Upper lobe of left lung (tissue), 6 donors: ENCODE data around the gene RPAP2. TPM values are rescaled to one million over a fixed set of nuclear protein-coding genes. Genes with fewer than 3 reads are reported as not detected.
"Not testable (repeated sequence)": the region's sequence is repeated elsewhere in the genome, so short reads cannot be mapped to it uniquely, and the experiment has no call there.

ENCODE experiments used
- ATAC-seq, 2 donors: fragments of 200-7000 bp; cut with Tn5 transposase; one replicate each; pipeline ENCODE4 v1.9.1; 2022; ENCODE audit warnings: mild to moderate bottlenecking in 2 of 2, moderate library complexity in 2 of 2; ENCODE audit not compliant: low FRiP score in 2 of 2
- DNase-seq, 2 donors: peaks; one replicate each; pipeline ENCODE4 v3.0.0-alpha.2; 2019 to 2020
- H3K27ac ChIP-seq, 4 donors: fragments of 200-600 bp; sonication (generic); one replicate each; pipeline ENCODE4 v1.5.1; 2016 to 2019
- H3K27me3 ChIP-seq, 4 donors: fragments of 200-600 bp; sonication (generic); one replicate each; pipeline ENCODE4 v1.5.1; 2017 to 2019
- H3K36me3 ChIP-seq, 4 donors: fragments of 200-600 bp; sonication (generic); one replicate each; pipeline ENCODE4 v1.5.1; 2016 to 2019
- H3K4me1 ChIP-seq, 4 donors: fragments of 200-600 bp; sonication (generic); one replicate each; pipeline ENCODE4 v1.5.1; 2018 to 2019
- H3K4me3 ChIP-seq, 4 donors: fragments of 200-600 bp; sonication (generic); one replicate each; pipeline ENCODE4 v1.5.1; 2017 to 2019; ENCODE audit warnings: mild to moderate bottlenecking in 2 of 4, moderate library complexity in 1 of 4
- H3K9me3 ChIP-seq, 4 donors: fragments of 200-600 bp; sonication (generic); one replicate each; pipeline ENCODE4 v1.5.1; 2018 to 2019
- EP300 ChIP-seq, 4 donors: sonication (generic); formaldehyde crosslinking; IDR thresholded peaks; one replicate each; pipeline ENCODE4 v1.5.1; 2017; ENCODE audit warnings: antibody characterized with exemption in 4 of 4, control low read depth in 2 of 4
- POLR2A ChIP-seq, 4 donors: fragments of 450-650 bp; IDR thresholded peaks; one replicate each; pipeline ENCODE4 v1.5.1; 2016 to 2017; ENCODE audit warnings: antibody characterized with exemption in 4 of 4, mild to moderate bottlenecking in 2 of 4
- POLR2AphosphoS5 ChIP-seq, 2 donors: sonication (generic); formaldehyde crosslinking; IDR thresholded peaks; one replicate each; pipeline ENCODE4 v1.5.1; 2017; ENCODE audit warnings: antibody characterized with exemption in 2 of 2
- WGBS, 2 donors: methylation state at CpG; one replicate each; pipeline ENCODE4 v1.1.5; 2017 to 2018; 5-methylcytosine and 5-hydroxymethylcytosine counted together
- total RNA-seq, 6 donors: library from RNA; depleted of rRNA in 4 of 6; stranded (reverse); fragments of >200 nt in 4 of 6; gene quantifications; one replicate each; pipeline versions ENCODE4 v1.1.0 to v1.2.1, GENCODE V29; 2016 to 2021
- TF ChIP-seq, protein P1 (sequence below), 6 experiments: fragments of 450-650 bp in 4 of 6; fragments of 200-600 bp in 2 of 6; sonication (generic) in 2 of 6; IDR thresholded peaks; one replicate each; pipeline ENCODE4 v1.5.1; 2016 to 2019; ENCODE audit warnings: antibody characterized with exemption in 6 of 6
- donor health status: DM: no; HTN: no; CAD: no; lungs with moderate emphysema.
- donor health status: DM: no; HTN: yes; CAD: no; lungs with severe emphysema.

Gene RPAP2
- 10 to 100 TPM in 2 of 6 donors, 1 to 10 TPM in 4; 3.6 to 15.8 (median 5.6) TPM for total RNA-seq

DNA sequence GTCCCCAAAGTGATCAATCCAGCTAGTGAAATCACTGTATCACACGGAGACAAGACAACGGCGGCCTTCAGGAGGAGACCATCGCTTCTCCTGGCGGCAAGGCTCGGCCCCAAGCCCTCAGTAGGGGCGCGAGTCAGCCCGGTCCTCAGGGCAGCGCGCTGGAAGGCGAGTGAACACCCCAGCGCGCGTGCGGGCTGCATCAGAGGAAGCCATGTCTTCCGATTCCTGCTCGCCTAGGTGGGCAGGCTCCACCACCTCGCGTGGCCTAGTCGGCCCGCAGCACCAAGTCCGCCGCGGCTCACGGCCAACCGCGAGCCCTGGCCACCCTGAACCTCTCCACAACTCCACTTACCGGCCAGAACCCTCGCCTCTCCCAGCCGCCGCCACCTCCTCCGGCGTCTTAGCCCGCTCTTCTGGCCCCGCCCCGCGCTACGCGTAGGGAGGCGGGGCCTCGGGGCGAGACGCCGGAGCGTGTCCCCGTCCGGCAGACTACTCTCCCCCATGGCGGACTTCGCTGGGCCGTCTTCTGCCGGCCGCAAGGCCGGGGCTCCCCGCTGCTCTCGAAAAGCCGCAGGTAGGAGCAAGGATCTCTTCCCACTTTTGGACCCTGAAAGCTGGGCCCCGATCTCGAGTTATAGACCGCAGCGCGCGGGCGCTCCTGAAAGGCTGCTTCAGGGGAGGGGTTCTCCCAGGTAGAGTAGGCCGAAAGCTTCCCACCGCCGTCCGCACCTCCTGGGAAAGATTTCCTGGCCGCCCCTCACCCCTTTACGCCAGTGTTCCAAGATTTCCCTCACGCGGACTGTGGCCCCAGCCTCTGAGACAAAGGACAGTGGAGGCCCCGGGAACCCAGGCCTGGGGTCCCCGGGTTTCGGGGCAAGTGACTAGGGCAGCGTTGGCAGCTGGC is at the start of gene RPAP2, which contains the start of gene GLMN:
TSS of gene RPAP2 (plus strand) at position 487 of the 904 bp plus-strand sequence. CDS start at position 502, 15 bp downstream.
TSS of gene GLMN (minus strand) at position 415 of the 904 bp plus-strand sequence. CDS start 988 bp downstream, outside the sequence.
- TF ChIP-seq POLR2A (IDR thresholded peaks at IDR 0.05) (peak in 3 of 4 donors; percentile 62 to 88 (median 75)), EP300 (IDR thresholded peaks at IDR 0.05) (no peak), POLR2AphosphoS5 (IDR thresholded peaks at IDR 0.05) (peak; percentile 55 to 85)
- TF ChIP-seq, protein P1, sequence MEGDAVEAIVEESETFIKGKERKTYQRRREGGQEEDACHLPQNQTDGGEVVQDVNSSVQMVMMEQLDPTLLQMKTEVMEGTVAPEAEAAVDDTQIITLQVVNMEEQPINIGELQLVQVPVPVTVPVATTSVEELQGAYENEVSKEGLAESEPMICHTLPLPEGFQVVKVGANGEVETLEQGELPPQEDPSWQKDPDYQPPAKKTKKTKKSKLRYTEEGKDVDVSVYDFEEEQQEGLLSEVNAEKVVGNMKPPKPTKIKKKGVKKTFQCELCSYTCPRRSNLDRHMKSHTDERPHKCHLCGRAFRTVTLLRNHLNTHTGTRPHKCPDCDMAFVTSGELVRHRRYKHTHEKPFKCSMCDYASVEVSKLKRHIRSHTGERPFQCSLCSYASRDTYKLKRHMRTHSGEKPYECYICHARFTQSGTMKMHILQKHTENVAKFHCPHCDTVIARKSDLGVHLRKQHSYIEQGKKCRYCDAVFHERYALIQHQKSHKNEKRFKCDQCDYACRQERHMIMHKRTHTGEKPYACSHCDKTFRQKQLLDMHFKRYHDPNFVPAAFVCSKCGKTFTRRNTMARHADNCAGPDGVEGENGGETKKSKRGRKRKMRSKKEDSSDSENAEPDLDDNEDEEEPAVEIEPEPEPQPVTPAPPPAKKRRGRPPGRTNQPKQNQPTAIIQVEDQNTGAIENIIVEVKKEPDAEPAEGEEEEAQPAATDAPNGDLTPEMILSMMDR (IDR thresholded peaks at IDR 0.05): peak in 3 of 6 experiments; percentile 8 to 30 (median 27)
- 0% methylated on average over 12 to 36 of the region's 76 CpGs for WGBS, 2 donors
- no peaks in the 10 kb centered on the region for H3K27me3 ChIP-seq

DNA sequence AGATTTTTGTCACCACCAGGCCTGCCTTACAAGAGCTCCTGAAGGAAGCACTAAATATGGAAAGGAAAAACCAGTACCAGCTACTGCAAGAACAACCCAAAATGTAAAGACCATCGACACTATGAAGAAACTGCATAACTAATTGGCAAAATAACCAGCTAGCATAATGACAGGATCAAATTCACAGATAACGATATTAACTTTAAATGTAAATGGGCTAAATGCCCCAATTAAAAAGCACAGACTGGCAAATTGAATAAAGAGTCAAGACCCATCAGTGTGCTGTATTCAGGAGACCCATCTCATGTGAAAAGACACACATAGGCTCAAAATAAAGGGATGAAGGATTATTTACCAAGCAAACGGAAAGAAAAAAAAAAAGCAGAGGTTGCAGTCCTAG is 44.1 kb upstream of the RPAP2 start:
- H3K36me3 ChIP-seq: peaks cover 8 to 33% (median 9%) of the 10 kb centered on the region in 4 donors
- WGBS, 2 donors: 67 to 79% methylated on average over 3 of the region's 3 CpGs
- not testable (repeated sequence) for H3K9me3 ChIP-seq, DNase-seq, H3K27me3 ChIP-seq, ATAC-seq, H3K4me1 ChIP-seq, H3K27ac ChIP-seq, H3K4me3 ChIP-seq

More for the DNA sequence above, at the start of gene RPAP2, which contains the start of gene GLMN:
- Histone ChIP-seq H3K36me3 (peaks cover 0 to 13% (median 0%) of the 10 kb centered on the region in 4 donors), H3K4me1 (peaks cover 11 to 18% (median 15%) of the 10 kb centered on the region in 4 donors), H3K9me3 (no peaks in the 10 kb centered on the region), H3K27ac (peak within 1 kb of the TSS; percentile 86 to 98 (median 92)), H3K4me3 (peak within 1 kb of the TSS; percentile 27 to 80 (median 77))
- DNase-seq (peak; percentile 81 to 95), ATAC-seq (peak; percentile 99 to 100)

DNA sequence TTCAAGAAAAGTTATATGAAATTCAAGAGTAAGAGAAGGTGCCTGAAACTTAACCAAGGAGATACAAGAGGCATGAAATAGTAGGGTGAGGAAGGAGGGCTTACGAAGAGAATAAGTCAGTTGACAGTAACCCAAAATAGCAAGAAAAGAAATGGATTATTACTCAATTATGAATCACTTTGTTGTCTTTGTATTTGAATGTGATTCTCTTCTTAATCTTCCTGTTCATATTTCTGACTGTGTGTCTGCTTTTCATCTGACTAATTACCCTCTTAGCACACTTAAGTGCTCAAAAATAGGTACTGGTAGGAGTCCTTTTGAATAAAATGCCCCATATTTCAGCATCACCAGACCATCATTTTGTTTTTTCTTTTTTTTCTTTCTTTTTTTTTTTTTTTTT is 39.5 kb upstream of the RPAP2 start:
- no peaks in the 10 kb centered on the region for H3K27me3 ChIP-seq
- no peaks in the 10 kb centered on the region for H3K9me3 ChIP-seq
- no peak overlapping the region for H3K27ac ChIP-seq
- no peak overlapping the region for H3K4me3 ChIP-seq
- DNase-seq: no peak
- no peak for ATAC-seq
- WGBS, 2 donors: 92 to 96% methylated on average over 1 of the region's 1 CpG
- peaks cover 0 to 39% (median 9%) of the 10 kb centered on the region in 4 donors for H3K36me3 ChIP-seq
- no peak for TF ChIP-seq POLR2A (IDR thresholded peaks at IDR 0.05)
- TF ChIP-seq, protein P1 (IDR thresholded peaks at IDR 0.05): no peak
- no peak for TF ChIP-seq EP300 (IDR thresholded peaks at IDR 0.05)
- TF ChIP-seq POLR2AphosphoS5 (IDR thresholded peaks at IDR 0.05): no peak
- H3K4me1 ChIP-seq: no peaks in the 10 kb centered on the region

DNA sequence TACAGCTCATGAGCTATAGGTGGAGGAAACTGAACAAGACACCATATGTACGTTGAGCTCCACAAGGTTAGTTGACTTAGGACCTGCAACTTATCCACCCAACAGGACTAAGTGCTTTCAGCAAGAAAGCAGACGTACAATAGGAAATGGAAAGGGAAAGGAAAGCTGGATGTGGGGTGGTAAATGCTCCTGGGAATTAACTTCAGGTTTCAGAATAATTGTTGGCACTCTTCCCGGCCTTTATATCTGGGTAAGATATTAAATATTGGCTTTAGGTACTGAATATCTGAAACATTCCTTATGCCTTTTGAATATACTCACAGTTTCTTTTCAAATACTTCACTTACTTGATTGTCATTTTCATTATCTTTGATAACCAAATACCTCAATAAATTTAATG is 36.3 kb upstream of the RPAP2 start:
- ATAC-seq: no peak
- Histone ChIP-seq H3K4me3 (no peak overlapping the region), H3K27me3 (no peaks in the 10 kb centered on the region), H3K9me3 (no peaks in the 10 kb centered on the region), H3K4me1 (no peaks in the 10 kb centered on the region), H3K36me3 (peaks cover 0 to 50% (median 9%) of the 10 kb centered on the region in 4 donors), H3K27ac (no peak overlapping the region)
- TF ChIP-seq POLR2AphosphoS5 (IDR thresholded peaks at IDR 0.05) (no peak), POLR2A (IDR thresholded peaks at IDR 0.05) (no peak), EP300 (IDR thresholded peaks at IDR 0.05) (no peak)
- TF ChIP-seq, protein P1 (IDR thresholded peaks at IDR 0.05): no peak
- WGBS, 2 donors: 91 to 93% methylated on average over 3 of the region's 3 CpGs
- no peak for DNase-seq

DNA sequence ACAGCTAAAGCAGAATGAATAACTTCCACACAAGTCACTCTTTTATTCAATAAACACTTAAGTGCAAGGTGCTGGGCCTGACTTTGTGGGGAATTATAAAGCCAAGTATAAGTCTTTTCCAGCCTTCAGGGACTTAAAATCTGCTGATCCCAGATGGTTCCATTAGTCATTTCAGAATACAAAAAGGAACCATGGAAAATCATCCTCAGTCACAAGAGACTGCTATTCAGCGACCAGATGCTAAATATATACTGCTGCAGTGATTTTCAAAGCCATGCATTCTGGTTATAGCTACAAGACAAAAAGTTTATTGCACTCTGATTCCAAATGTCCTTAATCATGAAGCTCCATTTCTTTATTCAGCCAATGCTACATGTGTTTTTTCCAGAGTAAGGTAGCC is 25.8 kb upstream of the RPAP2 start:
- no peak for ATAC-seq
- Histone ChIP-seq H3K27ac (no peak overlapping the region), H3K36me3 (peaks cover 0 to 44% (median 2%) of the 10 kb centered on the region in 4 donors), H3K9me3 (no peaks in the 10 kb centered on the region), H3K4me3 (no peak overlapping the region), H3K4me1 (no peaks in the 10 kb centered on the region), H3K27me3 (no peaks in the 10 kb centered on the region)
- 86 to 94% methylated on average over 1 of the region's 1 CpG for WGBS, 2 donors
- TF ChIP-seq POLR2A (IDR thresholded peaks at IDR 0.05): no peak
- TF ChIP-seq EP300 (IDR thresholded peaks at IDR 0.05): no peak
- TF ChIP-seq POLR2AphosphoS5 (IDR thresholded peaks at IDR 0.05): no peak
- TF ChIP-seq, protein P1 (IDR thresholded peaks at IDR 0.05): no peak
- no peak for DNase-seq
